HG02852 (cell line): Measurements from ENCODE around the gene LRRC75A.
"Not testable (repeated sequence)": the region's sequence is repeated elsewhere in the genome, so short reads cannot be mapped to it uniquely, and the experiment has no call there.

ENCODE experiments used
- ATAC-seq: cut with Tn5 transposase; IDR thresholded peaks from one replicate; pipeline ENCODE4 v1.9.1; 2021; ENCODE audit warnings: mild to moderate bottlenecking, moderate library complexity; ENCODE audit not compliant: unreplicated experiment

LRRC75A gene

GRCh38 chr17:16455997-16456741, 35.8 kb downstream of the LRRC75A start:
- no peak for ATAC-seq

GRCh38 chr17:16453493-16453851, 38.5 kb downstream of the LRRC75A start:
- peak; percentile 5 for ATAC-seq

- ATAC-seq = not testable (repeated sequence)
These were observed 39.7 kb downstream of the LRRC75A start for GRCh38 chr17:16452268-16452667.

GRCh38 chr17:16450028-16450427, 42.0 kb downstream of the LRRC75A start:
- ATAC-seq = no peak

GRCh38 chr17:16449121-16449570, 42.8 kb downstream of the LRRC75A start:
- no peak for ATAC-seq

GRCh38 chr17:16448490-16448889, 43.5 kb downstream of the LRRC75A start:
- no peak for ATAC-seq

GRCh38 chr17:16447676-16448075, 44.3 kb downstream of the LRRC75A start:
- no peak for ATAC-seq

- ATAC-seq = no peak
These were observed 45.5 kb downstream of the LRRC75A start for GRCh38 chr17:16446338-16446983.

- no peak for ATAC-seq
These were observed 47.6 kb downstream of the LRRC75A start for GRCh38 chr17:16444258-16444886.

GRCh38 chr17:16443511-16444257, 48.3 kb downstream of the LRRC75A start:
- ATAC-seq = no peak

- ATAC-seq = no peak
These were observed 49.1 kb downstream of the LRRC75A start for GRCh38 chr17:16442594-16443510.

GRCh38 chr17:16442141-16442540, 49.9 kb downstream of the LRRC75A start:
- no peak for ATAC-seq

- no peak for ATAC-seq
These were observed 50.9 kb downstream of the LRRC75A start for GRCh38 chr17:16440901-16441629.

- not testable (repeated sequence) for ATAC-seq
These were observed 51.6 kb downstream of the LRRC75A start for GRCh38 chr17:16440354-16440753.

GRCh38 chr17:16439811-16440351, 52.1 kb downstream of the LRRC75A start:
- ATAC-seq = no peak

- ATAC-seq = peak; percentile 8
These were observed 52.6 kb downstream of the LRRC75A start for GRCh38 chr17:16439303-16439791.

GRCh38 chr17:16438557-16439302, 53.3 kb downstream of the LRRC75A start:
- ATAC-seq = peak; percentile 77

- ATAC-seq = no peak
These were observed 53.8 kb downstream of the LRRC75A start for GRCh38 chr17:16438173-16438556.
